NCI-H1436 treated with DMSO at 0.1 percent for 48 hours (cell line): ENCODE data around the gene MAP4K3.
"Not testable (repeated sequence)": the region's sequence is repeated elsewhere in the genome, so short reads cannot be mapped to it uniquely, and the experiment has no call there.

Experiments used
- DNase-seq: peaks from one replicate; lab custom pipeline; 2025; lab: John Stamatoyannopoulos, UW

Gene MAP4K3

DNA sequence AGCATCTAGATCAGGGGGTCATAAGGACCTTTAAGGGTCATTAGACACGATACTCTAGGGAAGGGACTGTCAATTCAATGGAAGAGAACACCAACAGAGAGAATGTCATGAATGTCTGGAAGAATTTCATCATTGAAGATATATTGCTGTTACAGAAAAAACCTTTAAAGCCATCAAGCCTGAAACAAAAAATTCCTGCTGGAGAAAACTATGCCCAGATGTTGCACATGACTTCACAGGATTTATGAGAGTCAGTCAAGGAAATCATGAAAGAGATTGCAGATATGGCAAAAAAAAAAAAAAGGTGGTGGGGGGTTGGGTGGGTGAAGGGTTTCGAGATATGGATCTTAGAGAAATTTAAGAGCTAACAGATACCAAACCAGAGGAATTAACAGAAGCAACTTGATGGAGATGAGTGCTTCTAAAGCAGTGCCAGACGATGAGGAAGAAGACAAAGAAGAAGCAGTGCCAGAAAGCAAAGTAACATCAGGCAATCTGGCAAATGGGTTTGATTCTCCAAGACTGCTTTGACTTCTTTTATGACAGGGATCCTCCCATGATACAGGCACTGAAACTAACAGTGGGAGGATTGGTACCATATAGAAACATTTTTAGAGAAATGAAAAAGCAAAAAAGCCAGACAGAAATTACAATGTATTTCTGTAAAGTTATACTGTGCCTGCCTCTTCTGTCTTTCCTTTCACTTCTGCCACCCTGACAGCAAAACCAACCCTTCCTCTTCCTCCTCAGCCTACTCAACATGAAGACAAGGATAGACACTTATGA, 28.5 kb downstream of the MAP4K3 start:
- DNase-seq = no peak

DNA sequence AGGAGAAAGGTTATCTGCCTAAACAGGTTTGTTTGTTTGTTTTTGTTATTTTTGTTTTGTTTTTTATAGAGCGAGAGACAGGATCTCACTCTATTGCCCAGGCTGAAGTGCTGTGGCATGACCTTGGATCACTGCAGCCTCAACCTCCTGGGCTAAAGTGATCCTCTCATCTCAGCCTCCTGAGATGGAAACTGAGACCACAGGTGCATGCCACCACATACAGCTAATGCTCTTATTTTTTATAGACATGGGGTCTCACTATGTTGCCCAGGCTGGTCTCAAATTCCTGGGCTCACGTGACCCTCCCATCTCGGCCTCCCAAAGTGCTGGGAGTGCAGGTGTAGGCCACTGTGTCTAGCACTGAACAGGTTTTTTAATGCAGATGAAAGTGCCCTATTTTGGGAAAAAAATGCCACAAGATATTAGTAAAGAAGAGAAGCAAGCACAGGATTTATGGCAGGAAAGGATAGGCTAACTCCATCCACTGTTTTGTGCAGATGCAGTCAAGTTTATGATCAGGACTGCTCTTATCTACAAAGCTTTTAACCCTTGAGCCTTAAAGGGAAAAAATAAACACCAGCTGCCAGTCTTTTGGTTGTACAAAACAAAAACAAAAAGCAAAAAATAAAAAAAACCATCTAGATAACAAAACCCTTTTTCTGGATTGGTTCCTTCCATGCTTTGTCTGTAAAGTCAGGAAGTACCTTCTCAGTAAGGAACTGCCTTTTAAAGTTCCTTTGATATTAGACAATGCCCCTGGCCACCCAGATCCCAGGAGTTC, 29.4 kb downstream of the MAP4K3 start:
- DNase-seq = no peak

DNA sequence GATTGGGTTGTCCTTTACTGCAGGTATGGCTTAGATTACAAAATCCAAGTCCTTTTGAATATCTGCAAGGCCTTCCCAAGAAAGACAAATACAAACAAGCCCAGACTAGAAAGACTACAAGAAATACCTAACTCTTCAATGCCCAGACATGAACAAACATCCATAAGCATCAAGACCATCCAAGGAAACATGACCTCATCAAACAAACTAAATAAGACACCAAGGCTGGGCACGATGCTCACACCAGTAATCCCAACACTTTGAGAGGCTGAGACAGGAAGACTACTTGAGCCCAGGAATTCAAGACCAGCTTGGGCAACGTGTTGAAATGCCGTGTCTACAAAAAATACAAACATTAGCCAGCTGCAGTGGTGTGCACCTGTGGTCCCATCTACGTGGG, 31.7 kb downstream of the MAP4K3 start:
- DNase-seq = no peak

DNA sequence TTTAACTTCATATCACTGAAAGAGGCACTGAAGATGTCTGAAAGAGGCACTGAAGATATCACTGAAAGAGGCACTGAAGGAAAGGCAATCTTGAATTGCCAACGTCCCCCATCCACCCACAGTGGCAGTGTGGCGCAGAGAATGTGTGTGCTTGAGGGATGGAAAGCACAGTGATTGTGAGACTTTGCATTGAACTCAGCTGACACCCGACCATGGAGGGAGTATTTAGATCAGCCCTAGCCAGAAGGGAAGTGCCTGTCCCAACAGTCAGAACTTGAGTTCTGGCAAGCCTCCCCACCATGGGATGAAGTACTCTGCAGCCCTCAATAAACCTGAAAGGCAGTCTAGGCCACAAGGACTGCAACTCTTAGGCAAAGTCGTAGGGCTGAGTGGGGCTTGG, 33.8 kb downstream of the MAP4K3 start:
- DNase-seq = no peak

DNA sequence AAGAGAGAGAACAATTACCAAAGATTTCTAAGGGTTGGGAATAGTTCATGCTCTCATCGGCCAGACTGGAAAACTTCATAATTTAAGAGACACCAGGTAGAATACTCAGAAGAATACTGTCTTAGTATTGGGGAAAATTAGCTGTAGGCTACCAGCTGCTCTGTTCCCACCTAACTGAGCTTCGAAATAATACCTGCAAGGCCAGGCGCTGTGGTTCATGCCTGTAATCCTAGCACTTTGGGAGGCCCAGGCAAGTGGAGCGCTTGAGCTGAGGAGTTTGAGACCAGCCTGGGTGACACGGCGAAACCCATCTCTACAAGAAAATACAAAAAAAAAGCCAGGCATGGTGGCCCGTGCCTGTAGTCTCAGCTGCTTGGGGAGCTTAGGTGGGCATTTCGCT, 35.8 kb downstream of the MAP4K3 start:
- DNase-seq = no peak

DNA sequence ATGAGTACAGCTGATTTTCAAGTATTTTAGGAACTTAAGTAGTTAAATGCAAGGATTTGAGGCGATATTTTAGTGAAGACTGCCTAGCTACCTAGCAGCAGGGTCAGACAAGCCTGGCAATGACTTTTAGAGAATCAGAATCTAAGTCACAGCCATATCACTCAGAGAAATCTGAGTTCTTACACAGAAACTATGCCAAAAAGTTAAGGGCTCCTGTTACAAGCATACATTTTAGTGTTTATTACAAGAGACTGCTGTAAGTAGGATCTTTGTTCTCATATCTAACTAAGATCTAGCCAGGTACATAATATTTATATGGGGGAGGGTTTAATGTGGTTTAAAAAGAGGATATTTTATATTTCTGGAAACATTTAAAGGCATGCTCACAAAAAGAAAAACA, 37.5 kb downstream of the MAP4K3 start:
- DNase-seq = no peak

DNA sequence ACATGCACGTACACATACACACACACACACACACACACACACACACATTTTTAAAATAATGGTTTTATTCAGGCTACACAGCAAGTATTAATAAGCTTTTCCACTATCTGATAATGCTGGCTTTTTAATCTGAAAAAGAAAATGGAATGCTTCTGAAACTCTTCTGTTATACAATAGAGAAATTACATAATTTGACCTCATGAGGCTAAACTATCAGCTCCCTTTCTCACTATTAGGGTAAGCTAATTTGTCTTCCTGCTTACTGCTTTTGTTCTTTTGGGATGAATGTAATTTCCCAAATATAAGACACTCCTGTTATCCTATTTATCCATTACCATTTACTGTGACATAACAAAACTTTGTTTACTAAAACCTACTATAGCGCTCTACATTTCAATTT, 41.8 kb downstream of the MAP4K3 start:
- no peak for DNase-seq

DNA sequence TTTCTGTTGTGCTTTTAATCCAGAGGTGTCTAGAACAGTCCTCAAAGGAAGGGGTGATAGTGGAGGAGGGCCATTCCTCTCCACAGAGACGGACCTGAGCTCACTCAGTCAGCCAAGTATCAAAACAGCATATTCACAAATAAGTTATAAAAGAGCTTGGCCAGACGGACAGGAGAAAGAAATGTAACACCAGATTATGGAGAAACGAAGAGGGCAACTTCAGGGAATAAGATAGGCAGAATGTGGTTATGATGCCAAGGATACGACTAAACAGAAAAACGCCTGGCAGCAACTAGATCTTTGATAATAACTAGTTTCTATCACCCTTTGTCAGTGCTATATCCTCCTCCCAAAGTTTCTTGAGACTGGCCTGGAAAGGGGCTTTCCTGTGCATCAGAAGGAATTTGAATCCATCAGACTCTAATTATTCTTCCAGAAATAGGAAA, 42.5 kb downstream of the MAP4K3 start:
- DNase-seq = no peak

DNA sequence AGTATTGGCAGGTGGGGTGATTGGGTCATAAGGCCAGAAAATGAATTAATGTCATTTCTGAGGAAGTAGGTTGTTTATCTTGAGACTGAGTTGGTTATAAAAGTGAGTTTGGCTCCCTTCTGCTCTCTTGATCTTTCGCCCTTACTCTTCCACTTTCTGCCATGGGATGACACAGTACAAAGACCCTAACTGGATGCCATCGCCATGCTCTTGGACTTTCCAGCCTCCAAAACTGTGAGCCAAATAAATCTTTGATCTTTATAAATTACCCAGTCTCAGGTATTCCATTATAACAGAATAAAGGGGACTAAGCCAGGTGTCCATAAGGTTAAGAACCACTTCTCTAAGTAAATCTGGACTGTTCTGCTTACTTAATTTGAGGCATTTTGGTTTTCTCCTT, 44.4 kb downstream of the MAP4K3 start:
- DNase-seq = no peak

DNA sequence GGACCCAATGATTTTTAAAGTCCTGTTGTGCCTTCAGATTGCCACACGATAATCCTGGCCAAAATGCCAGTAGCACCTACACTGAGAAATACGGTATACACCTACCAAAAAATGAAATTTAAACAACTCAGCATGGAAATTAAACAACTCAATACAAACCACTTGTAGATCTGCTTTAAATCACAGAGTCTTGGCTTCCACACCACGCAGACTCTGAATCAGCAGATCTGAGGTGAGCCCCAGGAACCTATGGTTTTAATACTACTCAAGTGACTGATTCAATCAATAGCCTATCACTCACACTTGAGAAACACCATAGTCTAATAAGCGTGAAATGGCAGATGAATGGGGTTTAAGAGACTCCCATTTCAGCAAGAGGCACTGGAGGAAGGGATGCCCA, 46.9 kb downstream of the MAP4K3 start:
- DNase-seq = no peak

DNA sequence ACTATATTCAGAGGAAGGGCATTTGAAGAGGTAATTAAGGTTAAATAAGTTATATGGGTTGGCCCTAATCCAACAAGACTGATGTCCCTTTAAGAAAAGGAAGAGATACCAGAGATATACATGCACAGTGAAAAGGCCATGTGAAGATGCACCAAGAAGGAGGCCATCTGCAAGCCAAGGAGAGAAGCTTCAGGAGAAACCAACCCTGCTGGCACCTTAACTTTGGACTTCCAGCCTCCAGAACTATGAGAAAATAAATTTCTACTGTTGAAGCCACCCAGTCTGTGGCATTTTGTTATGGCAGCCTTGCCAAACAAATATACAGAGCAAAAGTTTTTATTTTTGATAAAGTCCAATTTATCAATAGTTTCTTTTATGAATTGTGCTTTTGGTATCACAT, 51.0 kb downstream of the MAP4K3 start:
- no peak for DNase-seq

DNA sequence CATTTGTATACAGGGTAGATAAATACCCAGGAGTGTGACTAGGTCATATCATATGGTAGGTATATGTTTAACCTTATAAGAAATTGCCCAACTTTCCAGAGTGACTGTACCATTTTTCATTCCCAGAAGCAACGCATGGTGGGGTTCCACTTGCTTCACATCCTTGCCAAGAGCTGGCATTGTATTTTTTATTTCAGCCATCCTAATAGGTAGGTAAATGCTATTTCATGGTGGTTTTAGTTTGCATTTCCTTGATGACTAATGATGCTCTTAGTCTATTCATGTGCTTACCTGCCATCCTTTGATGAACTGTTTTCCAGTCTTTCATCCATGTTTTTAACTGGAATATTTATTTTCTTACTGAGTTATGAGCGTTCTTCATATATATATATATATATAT, 51.9 kb downstream of the MAP4K3 start:
- no peak for DNase-seq

DNA sequence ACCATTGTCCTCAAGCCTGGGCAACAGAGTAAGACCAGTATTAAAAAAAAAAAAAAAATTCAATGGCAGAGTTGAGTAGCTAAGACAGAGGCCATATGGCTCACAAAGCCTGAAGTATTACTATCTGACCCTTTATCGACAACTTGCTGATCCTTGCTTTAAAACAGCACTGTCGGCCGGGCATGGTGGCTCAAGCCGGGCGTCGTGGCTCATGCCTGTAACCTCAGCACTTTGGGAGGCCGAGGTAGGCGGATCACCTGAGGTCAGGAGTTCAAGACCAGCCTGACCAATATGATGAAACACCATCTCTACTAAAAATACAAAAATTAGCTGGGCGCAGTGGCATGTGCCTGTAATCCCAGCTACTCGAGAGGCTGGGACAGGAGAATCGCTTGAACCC, 53.0 kb downstream of the MAP4K3 start:
- not testable (repeated sequence) for DNase-seq

DNA sequence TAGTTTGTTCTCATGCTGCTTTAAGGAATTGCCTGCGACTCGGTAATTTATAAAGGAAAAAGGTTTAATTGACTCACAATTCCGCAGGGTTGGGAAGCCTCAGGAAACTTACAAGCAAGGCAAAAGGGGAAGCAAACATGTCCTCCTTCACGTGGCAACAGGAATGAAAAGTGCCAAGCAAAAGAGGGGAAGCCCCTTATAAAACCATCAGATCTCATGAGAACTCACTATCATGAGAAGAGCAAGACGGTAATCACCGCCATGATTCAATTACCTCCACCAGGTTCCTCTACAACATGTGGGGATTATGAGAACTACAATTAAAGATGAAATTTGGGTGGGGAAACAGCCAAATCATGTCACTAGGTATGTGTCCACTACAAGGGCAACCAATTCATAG, 53.9 kb downstream of the MAP4K3 start:
- no peak for DNase-seq

DNA sequence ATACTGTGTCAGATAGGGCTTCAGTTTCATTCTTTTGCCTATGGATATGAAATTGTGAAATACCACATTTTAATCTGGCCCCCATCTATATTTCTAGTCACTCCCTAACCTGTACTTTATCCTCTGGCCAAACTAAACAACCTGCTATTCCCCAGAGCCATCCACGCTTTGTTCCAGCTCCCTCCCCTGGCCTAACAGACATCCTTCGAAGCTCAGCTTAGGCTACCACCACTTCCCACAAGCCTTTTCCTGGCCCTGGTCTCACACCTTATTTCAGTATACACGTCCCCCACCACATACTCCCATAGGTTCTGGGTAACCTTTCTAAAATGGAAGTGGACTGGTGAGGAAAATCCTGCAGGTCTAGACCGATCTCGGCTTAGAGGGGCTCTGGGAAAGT, 55.4 kb downstream of the MAP4K3 start:
- no peak for DNase-seq

DNA sequence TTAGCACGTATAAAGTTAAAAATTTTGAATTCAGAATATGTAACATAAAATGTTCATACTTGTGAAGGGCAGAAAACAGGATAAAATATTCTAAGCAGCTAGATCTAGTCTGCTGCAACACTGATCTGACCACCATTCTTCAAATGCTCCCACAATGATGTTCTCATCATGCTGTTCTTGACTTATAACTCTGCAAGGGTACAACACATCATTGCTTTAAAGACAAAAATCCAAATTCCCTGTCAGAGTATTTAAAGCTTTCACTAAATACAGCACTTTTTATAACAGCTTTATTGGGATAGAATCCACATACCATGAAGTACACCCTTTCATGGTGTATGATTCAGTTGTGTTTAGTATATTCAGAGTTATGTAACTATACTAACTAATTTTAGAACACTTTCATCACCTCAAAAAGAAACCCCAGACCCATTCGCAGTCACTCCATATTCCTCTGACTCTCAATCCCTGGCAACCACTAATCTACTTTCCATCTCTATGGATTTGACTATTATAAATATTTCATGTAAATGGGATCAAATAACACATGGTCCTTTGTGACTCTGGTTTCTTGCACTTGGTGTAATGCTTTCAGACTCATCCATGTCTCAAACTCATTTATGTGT, 56.4 kb downstream of the MAP4K3 start:
- DNase-seq = no peak

DNA sequence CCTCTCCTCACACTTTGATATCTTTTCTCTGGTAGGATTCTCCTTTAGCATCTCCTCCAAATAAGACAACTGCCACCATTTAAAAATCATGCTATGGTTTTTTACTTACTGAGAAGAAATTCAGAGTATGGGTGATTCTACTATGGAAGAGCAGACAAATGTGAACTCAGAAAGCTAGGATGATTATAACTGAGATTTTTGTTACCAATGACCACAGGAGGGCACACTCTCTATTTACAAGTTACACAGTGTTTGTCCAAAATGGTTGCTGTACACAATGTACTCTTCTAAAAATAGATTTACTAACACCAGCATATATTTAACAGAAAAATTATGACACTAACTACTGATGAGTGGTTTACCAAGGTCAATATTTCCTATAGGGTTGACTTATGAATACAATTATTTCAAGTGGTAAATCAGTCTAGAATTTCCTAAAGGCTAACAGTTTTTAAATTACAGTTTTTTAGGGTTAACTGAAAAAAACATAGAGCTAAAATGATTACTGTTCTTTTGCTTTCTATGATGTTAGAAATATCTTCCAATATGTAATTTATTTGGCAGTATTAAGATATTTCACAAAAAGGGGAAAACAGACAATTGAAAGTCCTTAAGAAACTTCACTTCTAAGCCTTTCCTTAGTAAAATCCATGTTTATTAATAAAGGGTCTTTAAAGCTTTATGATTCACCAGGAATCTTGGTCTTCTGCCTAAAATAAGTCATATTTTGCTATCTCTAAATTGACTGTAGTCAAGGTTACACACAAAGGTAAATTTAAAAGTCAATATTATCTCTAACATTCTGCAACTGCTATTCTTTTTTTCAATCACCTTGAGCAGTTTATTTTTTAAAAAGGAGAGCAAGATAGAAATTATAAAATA, 57.2 kb downstream of the MAP4K3 start:
- DNase-seq = no peak

DNA sequence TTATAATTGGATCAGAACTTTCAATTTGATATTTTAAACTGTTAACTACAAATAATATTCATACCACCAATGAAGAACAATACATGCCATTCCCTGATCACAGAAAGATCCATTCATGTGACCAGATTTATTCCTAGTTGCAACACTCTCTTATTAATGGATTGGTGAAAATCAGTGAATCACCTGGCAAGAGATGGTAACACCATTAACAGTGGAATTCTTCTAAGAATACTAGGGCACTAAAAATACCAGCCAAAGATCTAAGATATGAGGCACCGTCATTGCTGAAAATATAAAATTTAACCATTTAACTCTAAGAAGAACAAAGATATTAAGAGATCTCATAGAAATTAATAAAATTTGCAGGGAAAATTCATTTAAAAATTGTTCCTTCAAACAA, 58.1 kb downstream of the MAP4K3 start:
- DNase-seq = no peak

DNA sequence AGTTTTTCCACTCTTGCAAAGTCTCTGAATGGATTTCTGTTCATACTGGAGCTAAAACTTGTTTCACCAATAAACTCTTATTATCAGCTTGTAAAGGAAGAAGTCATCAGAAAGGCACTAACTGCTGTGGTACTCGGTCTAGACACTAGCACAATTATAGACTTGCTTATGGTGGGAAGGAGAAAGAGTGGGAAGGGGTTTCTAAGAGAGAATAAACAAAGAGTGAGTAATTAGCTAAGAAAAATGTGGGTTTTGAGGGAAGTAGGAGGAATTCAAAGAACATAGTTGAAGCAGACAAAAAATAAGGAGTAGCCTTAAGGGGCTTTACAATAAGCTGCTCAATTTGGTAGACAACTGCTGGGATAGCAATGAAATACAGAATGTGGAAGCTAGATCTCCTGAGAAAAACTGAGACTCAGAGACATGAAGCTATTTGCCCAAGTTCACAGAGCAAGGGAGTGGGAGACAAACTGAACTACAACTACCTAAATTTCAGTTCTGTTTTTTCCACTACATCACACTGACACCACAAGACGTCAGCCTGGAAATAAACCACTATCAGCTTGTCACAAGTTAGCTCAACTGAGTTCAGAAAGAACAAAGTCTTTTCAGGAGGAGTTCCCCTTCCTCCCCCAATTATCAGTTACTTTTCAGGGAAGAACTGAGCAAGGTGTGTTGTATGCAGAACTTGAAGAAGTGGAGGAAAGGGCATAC, 59.7 kb downstream of the MAP4K3 start:
- DNase-seq = no peak

DNA sequence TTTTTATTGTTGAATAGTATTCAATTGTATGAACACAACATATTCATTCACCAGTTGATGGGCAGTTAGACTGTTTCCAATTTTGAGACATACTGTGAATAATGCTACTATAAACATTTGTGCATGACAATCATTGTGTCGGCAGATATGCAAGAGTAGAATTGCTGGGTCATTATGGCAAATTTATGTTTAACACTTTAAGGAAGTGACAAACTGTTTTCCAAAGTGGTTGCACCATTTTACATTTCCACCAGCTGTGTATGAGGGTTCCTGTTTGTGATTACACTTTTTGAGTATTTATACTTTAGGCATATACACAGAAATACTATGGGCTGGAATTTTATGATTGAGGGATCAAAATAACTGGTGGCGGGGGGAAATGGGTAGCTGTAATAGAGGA, 61.2 kb downstream of the MAP4K3 start:
- DNase-seq = no peak

DNA sequence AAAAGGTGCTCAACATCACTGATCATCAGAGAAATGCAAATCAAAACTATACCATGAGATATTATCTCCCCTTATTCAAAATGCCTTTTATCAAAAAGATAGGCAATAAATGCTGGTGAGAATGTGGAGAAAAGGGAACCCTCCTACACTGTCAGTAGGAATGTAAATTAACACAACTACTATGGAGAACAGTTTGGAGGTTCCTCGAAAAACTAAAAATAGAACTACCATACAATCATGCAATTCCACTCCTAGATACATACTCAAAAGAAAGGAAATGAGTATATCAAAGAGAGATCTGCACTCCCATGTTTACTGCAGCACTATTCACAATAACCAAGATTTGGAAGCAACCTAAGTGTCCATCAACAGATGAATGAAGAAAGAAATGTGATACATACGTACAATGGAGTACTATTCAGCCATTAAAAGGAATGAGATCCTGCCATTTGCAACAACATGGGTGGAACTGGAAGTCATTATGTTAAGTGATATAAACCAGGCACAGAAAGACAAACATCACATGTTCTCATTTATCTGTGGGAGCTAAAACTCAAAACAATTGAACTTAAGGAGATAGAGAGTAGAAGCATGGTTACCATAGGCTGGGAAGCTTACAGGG, 63.8 kb downstream of the MAP4K3 start:
- DNase-seq = no peak
